Hematopoietic multipotent progenitor cell treated with erythropoietin and hydrocortisone succinate and interleukin-3 and kit ligand, for 4 days (in vitro differentiated cells): ENCODE data around the gene GNAQ.
A peak's percentile ranks its signal among the peaks of the same experiment; 100 is the strongest.
"Not testable (repeated sequence)": the region's sequence is repeated elsewhere in the genome, so short reads cannot be mapped to it uniquely, and the experiment has no call there.

Experiments
- DNase-seq: peaks from one replicate; pipeline ENCODE4 v3.0.0-alpha.2; 2015

GNAQ gene

DNA sequence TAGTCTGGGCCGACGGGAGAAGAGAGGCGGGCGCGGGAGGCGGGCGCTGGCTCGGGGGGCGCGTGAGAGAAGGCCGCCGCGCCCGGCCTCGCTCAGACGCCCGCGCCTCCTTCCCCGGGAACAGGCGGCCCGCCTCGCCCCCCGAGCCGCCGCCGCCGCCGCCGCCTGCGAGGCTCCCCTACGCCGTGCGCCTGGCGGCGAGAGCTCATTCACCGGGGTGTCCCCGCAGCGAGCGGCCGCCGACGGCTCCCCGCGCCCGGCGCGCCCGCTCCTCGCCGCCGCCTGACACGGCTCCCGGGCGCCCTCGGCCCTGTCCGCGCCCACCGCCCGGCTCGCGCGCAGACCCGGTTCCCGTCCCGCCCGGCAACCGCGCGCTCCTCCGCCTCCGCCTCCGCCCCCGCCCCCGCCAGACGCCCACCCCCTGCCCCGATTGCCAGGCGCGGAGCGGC lies at the start of gene GNAQ:
GNAQ (minus strand) TSS at position 368 of the 449 bp plus-strand sequence. CDS start 576 bp downstream, outside the sequence.
- no peak for DNase-seq

DNA sequence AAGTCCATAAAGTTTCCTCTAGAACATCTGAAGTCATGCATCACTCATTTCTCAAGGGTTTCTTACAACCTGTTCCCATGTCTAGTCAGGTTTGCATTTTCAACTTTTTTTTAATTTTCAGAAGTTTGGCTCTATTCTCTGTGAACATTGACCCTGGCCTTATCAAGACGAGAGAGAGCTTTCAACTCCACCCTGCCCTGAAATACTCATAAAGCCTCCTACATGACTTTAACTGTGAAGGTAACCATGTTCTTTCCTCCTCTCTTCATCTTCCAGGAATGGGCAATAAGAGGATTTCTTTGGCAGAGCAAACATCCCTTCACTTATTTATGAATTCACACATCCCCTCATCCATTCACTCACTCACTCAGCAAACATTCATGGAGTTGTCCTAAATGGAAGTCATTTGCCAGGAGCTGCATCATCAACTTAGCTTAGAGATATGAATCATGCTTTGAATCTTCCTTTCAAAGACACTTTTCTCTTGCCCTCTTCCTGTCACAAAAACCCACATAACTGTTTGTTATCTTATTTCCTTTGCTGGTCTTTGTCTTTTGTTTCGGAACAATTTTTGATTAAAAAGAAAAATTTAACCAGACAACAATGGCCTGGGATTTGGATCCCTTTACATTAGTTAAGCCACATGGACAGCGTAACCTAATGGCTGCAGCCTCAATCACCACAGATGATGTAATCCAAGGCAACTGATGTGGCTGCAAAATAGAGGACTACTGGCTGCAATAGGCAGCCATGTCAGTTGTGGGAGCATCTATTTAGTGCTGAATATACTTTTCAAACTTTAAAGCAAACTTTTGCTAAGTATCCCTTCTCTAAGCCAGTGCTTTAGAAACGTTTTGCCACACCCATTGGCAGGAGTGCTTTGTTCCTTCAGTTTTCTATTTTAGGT lies 43.0 kb upstream of the GNAQ start:
- DNase-seq = peak; percentile 51

DNA sequence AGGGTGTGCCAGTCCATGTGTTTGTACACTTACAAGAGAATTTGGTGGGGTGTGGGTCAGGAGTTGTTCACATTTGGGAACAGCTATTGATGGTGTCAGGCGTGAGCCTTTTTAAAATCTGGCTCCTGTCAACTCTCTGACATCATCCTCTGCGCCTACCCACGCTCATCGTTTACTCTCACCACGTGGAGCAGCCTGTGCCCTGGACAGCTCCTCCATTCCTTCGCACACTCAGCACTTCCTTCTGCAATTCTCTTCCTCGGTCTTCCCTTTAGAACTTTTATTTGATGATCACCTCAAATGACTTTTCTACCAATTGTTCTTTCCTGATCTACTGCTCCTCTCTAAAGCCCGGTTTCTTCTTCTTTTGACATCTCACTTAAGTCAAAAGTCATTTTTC lies 42.1 kb upstream of the GNAQ start:
- peak; percentile 21 for DNase-seq

DNA sequence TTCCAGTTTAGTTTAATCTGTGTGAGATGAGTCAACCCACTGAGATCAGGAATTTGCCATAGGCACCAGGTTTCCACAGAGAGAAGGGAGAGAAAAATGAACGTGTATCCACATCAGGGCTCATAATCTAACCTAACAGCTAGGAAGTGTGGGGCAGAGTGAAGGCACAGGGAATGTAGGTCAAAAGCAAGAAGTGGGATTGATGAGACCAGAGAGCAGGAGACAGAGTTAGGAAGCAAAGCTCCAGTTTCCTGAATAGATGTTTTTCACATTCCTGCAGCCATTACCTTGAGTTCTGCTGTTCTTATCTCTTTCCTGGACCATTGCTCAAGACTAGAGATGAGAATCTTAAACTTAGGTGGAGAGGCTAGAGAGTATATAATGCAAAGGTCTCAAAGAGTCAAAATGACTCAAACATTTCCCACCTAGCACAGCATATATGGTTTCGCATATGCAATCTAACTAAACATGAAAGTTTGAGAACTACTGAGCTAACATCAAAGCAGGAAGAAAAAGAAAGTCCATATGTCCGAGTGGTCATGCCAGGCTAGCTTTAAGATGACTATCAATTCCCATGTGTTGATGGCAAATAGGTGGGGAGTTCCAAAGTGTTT lies 41.1 kb upstream of the GNAQ start:
- no peak for DNase-seq

- no peak for DNase-seq
Measured at GRCh38 chr9:78070521-78070920, 38.9 kb upstream of the GNAQ start.

GRCh38 chr9:78064075-78064474 lies 32.5 kb upstream of the GNAQ start:
- no peak for DNase-seq

GRCh38 chr9:78062710-78063109 lies 31.1 kb upstream of the GNAQ start:
- DNase-seq = no peak

- DNase-seq = not testable (repeated sequence)
Measured at GRCh38 chr9:78054218-78054617, 22.6 kb upstream of the GNAQ start.

GRCh38 chr9:78053627-78054026 lies 22.0 kb upstream of the GNAQ start:
- DNase-seq = peak; percentile 72

GRCh38 chr9:78050421-78050820 lies 18.8 kb upstream of the GNAQ start:
- DNase-seq = no peak

GRCh38 chr9:78049484-78049883 lies 17.9 kb upstream of the GNAQ start:
- DNase-seq = no peak

DNA sequence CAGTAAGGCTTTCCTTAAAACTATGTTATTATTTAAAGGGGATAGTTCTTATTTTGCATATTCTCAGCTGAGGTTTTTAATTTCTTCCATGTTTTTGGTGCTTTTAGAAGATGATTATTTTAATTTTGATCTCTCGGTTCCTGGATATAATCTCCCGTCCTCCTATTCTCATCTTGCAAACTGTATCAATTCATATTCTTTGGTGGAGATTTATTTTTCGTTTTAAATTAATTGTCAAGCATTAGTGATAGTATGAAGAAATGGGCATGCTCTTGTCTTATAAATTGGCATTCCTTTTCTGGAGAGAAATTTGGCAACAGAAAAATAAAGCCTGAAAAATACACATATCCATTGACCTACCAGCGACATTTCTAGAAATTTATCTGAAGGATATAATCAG lies 15.5 kb upstream of the GNAQ start:
- DNase-seq = no peak

DNA sequence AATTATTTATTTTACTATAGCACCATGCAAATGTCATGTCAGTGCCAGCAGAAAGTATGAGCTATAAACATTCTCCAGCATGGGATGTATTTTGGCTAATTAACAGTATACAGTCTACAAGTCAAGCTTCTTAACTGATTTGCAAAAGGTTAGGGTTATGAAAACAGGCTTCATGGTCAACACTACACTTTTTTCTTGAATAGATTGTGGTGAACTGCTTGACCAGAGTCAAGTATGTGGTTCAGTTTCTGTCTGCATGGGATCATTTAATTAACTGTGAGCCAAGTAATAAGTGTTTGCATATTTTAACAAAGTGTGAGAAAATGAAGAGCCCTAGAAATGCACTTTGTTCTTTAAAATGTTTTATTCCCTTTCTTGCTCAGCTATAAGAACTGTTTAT lies 14.5 kb upstream of the GNAQ start:
- no peak for DNase-seq

DNA sequence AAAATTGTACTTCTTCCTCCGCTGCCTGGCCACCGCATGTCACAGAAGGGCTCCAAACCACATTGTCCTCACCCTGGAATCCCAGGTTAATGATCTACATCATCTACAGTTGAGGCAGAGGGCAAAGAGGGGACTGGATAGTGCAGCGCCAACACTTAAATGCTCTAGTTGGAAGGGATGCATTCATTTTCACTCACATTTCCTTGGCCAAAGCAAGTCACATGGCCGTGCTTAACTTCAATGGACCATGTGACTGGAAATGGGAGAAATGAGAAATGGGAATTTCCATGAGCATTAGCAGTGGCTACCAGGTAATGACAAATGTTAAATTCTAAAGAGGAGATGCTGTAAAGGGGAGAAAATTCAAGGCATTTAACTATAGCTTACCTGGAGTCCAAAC lies 13.3 kb upstream of the GNAQ start:
- no peak for DNase-seq

- no peak for DNase-seq
Measured at GRCh38 chr9:78044189-78044588, 12.6 kb upstream of the GNAQ start.

GRCh38 chr9:78041971-78042370 lies 10.4 kb upstream of the GNAQ start:
- no peak for DNase-seq

DNA sequence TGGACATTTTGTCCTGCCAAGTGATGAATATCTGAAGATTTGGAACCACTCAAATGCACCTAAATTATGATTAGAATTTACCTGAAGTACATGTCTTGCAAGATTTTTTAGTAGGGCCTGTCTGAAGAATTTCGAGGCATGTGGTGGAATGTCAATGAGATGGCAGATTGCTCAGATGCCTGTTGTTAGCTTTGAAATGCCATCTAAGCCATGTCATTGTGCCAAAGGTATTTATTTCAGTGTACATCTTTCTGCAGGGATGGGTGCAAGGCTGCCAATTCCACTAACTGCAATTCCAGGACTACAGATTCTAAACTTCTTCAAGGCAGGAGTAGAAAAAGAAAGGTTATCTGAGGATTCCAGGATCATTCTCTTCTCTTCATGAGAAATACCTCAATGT lies 9.1 kb upstream of the GNAQ start:
- DNase-seq = no peak

DNA sequence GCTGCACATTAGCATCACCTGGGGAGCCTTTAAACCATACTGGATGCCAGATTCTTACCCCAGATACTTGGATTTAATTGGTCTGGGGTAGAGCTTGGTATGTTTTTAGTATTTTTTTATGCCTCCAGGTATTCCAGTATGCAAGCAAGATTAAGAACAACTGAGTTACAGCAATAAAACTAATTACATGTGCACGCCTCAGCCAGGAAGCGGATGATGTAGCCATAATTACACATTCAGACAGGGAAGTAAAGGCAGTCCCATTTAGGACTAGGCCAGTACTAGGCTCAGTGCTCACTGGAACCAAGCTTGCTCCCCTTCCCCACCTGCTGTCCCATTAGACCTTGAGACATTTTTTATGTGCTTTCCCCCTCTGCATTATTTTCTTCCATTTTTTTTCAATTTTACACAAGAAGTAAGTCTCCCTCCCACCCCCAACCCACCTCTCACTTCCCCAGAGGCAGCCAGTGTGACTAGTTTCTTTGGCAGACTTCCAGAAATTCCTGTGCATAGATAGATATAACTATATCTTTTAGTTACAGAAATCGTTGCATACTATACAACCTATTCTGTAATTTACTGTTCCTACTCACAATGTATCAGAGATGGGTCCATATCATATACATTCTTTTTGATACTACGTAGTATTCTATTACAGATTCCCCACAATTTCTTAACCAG lies 7.1 kb upstream of the GNAQ start:
- DNase-seq = peak; percentile 74

GRCh38 chr9:78035383-78035993 lies 3.9 kb upstream of the GNAQ start:
- DNase-seq = peak; percentile 94

DNA sequence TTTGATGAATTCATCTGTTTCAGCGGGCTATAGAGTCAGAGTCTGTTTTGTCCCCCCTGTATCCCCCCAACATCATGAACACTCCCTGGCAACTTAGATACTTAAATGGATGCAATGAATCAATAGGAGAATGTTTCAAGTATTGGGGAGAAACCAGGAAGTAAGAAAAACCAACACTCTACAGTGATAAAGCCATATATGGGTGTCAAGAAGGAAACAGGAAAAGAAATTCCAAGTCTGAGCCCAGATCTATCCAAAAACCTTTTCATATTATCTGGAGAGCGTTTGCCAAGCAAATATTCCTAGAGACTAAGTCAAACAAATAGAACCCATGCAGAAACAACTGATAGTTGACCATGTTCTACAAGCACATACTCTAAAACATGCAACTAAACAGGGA lies 2.3 kb upstream of the GNAQ start:
- no peak for DNase-seq

DNA sequence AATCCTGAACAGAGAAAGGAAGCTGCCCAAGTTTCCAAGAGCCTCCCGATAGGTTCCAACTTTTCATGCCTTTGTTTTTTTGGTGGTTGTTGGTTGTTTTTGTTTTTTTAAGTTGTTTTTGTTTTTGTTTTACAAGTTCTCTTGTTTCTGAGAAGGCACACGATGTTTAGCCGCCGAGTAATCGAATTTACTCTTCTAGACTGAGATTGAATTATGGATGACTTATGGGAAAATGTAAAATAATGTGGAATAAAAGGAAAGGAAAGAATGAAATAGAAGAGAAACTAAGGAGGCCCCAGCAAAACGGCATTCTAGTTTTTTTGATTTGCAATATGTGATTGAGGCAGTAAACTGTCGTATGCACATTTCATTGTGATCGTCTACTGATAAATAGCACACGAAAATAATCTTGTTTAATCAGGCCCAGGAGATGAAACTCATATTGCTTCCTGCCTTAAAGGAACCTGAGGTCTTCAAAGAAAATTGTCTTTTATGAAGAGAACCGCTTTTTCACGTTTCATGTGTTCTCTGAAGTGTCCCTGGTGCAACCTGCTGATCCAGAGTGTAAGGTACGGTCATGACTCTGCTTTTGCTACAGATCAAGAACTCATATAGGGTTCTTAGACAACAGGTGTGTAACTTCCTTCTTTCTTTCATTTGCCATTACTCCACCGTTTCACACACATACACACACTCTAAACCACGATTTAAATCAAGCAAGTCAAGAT lies 1.3 kb upstream of the GNAQ start:
- peak; percentile 53 for DNase-seq

DNA sequence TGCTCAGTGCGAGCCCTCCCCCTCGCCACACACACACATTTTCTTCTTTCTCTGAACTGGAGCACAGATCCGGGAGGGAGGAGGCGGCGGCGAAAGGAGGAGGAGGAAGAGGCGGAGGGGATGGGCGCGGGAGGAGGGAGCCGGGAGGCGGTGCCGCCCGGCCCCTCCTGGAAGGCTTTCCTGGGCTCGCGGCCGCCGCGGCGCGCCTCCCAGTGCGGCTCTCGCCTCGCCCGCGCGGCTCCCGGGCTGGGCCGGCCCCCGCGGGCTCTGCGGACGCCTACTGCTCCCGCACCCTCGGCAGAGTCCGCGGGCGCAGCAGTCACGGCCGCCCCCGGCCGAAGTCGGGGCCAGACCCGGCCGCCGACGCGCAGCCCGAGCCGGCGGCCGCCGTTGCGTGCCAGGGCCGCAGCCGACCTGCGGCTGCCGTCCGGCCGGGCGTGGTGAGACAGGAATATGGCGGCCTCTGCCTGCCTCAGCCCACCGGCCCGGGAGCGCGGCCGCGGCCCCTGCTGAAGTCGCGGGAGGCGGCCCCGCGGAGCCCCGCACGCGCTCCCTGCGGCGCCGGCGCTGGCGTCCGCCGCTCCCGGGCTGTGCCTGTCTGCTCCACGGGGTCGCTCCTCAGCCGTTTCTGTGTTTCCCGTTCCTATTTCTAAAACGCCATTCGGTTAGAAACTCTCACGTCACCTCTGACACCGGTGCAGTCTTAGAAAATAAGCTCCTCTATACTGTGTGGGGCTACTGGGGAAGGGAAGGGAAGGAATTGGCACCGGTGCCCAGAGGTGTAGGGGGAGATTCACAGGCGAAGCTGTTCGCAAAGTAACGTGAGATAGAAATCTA lies 500 bp upstream of the GNAQ start:
- DNase-seq = peak; percentile 98
